Stimulated activated CD4-positive, alpha-beta T cell treated with anti-CD3 and anti-CD28 coated beads, Interleukin-15, amount 100 ng/mL, for 1 hour (primary cell): ENCODE measurements around the gene SLC25A33.
"Not testable (repeated sequence)": the region's sequence is repeated elsewhere in the genome, so short reads cannot be mapped to it uniquely, and the experiment has no call there.

Experiments
- DNase-seq, 2 donors: peaks; one replicate each; pipeline ENCODE4 v3.0.0-alpha.2; 2020; ENCODE audit warnings: low read depth in 1 of 2, low spot score in 1 of 2

Gene SLC25A33

GRCh38 chr1:9539165-9539828 is at the start of gene SLC25A33:
Gene SLC25A33, plus strand, starts transcription at chr1:9539465. Its CDS starts 227 bp downstream, at chr1:9539692.
- peak; percentile 95 to 98 for DNase-seq

- peak; percentile 63 to 78 for DNase-seq
Observed at GRCh38 chr1:9490605-9491339, 48.5 kb upstream of the SLC25A33 start.

- DNase-seq = no peak
Observed at GRCh38 chr1:9493326-9493725, 45.9 kb upstream of the SLC25A33 start.

GRCh38 chr1:9494936-9495758 is 44.1 kb upstream of the SLC25A33 start:
- peak; percentile 32 to 56 for DNase-seq

GRCh38 chr1:9495854-9496374 is 43.4 kb upstream of the SLC25A33 start:
- DNase-seq = no peak

- no peak for DNase-seq
Observed at GRCh38 chr1:9500756-9501754, 38.2 kb upstream of the SLC25A33 start.

GRCh38 chr1:9503001-9503675 is 36.1 kb upstream of the SLC25A33 start:
- DNase-seq = no peak

- no peak for DNase-seq
Observed at GRCh38 chr1:9505143-9505542, 34.1 kb upstream of the SLC25A33 start.

GRCh38 chr1:9506901-9507300 is 32.4 kb upstream of the SLC25A33 start:
- no peak for DNase-seq

GRCh38 chr1:9510130-9510529 is 29.1 kb upstream of the SLC25A33 start:
- DNase-seq = no peak

- not testable (repeated sequence) for DNase-seq
Observed at GRCh38 chr1:9515550-9515949, 23.7 kb upstream of the SLC25A33 start.

GRCh38 chr1:9518454-9518998 is 20.7 kb upstream of the SLC25A33 start:
- no peak for DNase-seq

GRCh38 chr1:9520411-9520810 is 18.9 kb upstream of the SLC25A33 start:
- no peak for DNase-seq

GRCh38 chr1:9529190-9529589 is 10.1 kb upstream of the SLC25A33 start:
- DNase-seq = no peak

GRCh38 chr1:9530320-9530719 is 8.9 kb upstream of the SLC25A33 start:
- DNase-seq = no peak

- no peak for DNase-seq
Observed at GRCh38 chr1:9534953-9535352, 4.3 kb upstream of the SLC25A33 start.

- DNase-seq = no peak
Observed at GRCh38 chr1:9536301-9536700, 3.0 kb upstream of the SLC25A33 start.

- no peak for DNase-seq
Observed at GRCh38 chr1:9537863-9538668, 1.2 kb upstream of the SLC25A33 start.
